WTC11 (cell line): ENCODE measurements around the gene SLC11A2. TPM values are rescaled to one million over a fixed set of nuclear protein-coding genes. Genes with fewer than 3 reads are reported as not detected.

ENCODE experiments used
- ATAC-seq: fragments of 200-7000 bp; cut with Tn5 transposase; 2 replicates; pipeline ENCODE4 v1.10.0; 2021; ENCODE audit warnings: mild to moderate bottlenecking, moderate library complexity
- CTCF ChIA-PET: fragments of 300-600 bp; sonication (Branson Sonifier 250); formaldehyde crosslinking; loops from one replicate; lab custom pipeline; 2021; ENCODE audit warnings: antibody characterized with exemption; lab: Charles Lee
- POLR2A ChIA-PET: fragments of 350-600 bp; sonication (Branson Sonifier 250); formaldehyde crosslinking; loops from one replicate; lab custom pipeline; 2021; ENCODE audit warnings: antibody characterized with exemption; lab: Charles Lee
- DNase-seq: peaks from one replicate; pipeline ENCODE4 v3.0.0; 2021; ENCODE audit warnings: low spot score
- H3K27ac Mint-ChIP-seq: 2 replicates; pipeline ENCODE4 v1.8.0; 2021; ENCODE audit warnings: mixed read lengths
- H3K27me3 Mint-ChIP-seq: 2 replicates; pipeline ENCODE4 v1.8.0; 2021; ENCODE audit warnings: low read depth, mild to moderate bottlenecking, moderate library complexity, mixed read lengths
- H3K36me3 Mint-ChIP-seq: 2 replicates; pipeline ENCODE4 v1.8.0; 2021; ENCODE audit warnings: mixed read lengths
- H3K4me1 Mint-ChIP-seq: 2 replicates; pipeline ENCODE4 v1.8.0; 2022; ENCODE audit warnings: mixed read lengths
- H3K4me3 Mint-ChIP-seq: 2 replicates; pipeline ENCODE4 v1.8.0; 2021; ENCODE audit warnings: mild to moderate bottlenecking, moderate library complexity, mixed read lengths
- H3K9me3 Mint-ChIP-seq: 2 replicates; pipeline ENCODE4 v1.8.0; 2021; ENCODE audit warnings: mixed read lengths
- ARID4B ChIP-seq: sonication (generic); formaldehyde crosslinking; IDR thresholded peaks from 2 replicates; pipeline ENCODE4 v1.8.0; 2023; ENCODE audit warnings: missing genetic modification reagents, mild to moderate bottlenecking, borderline replicate concordance
- ATF3 ChIP-seq: sonication (generic); formaldehyde crosslinking; conservative IDR thresholded peaks from 2 replicates; pipeline ENCODE4 v1.8.1; 2022; ENCODE audit warnings: mild to moderate bottlenecking, missing genetic modification reagents
- ELF4 ChIP-seq: sonication (generic); formaldehyde crosslinking; IDR thresholded peaks from 2 replicates; pipeline ENCODE4 v1.8.1; 2022; ENCODE audit warnings: low read depth, mild to moderate bottlenecking, moderate library complexity, missing genetic modification reagents
- ETV6 ChIP-seq: sonication (generic); formaldehyde crosslinking; IDR thresholded peaks from 2 replicates; pipeline ENCODE4 v1.8.1; 2022; ENCODE audit warnings: mild to moderate bottlenecking, missing genetic modification reagents
- GABPB1 ChIP-seq: sonication (generic); formaldehyde crosslinking; IDR thresholded peaks from 2 replicates; pipeline ENCODE4 v1.8.1; 2023; ENCODE audit warnings: mild to moderate bottlenecking, missing genetic modification reagents
- GTF2I ChIP-seq: fragments of 250-450 bp; sonication (Bioruptor Pico); conservative IDR thresholded peaks from 2 replicates; pipeline ENCODE4 v1.4.0; 2021; ENCODE audit warnings: mild to moderate bottlenecking
- IRF2 ChIP-seq: sonication (generic); formaldehyde crosslinking; IDR thresholded peaks from 2 replicates; pipeline ENCODE4 v1.8.0; 2022; ENCODE audit warnings: low read depth, missing genetic modification reagents, borderline replicate concordance
- MLX ChIP-seq: sonication (generic); formaldehyde crosslinking; IDR thresholded peaks from 2 replicates; pipeline ENCODE4 v1.8.1; 2023; ENCODE audit warnings: mild to moderate bottlenecking, missing genetic modification reagents, moderate library complexity
- NFATC4 ChIP-seq: fragments of 250-450 bp; sonication (Bioruptor Pico); IDR thresholded peaks from 2 replicates; pipeline ENCODE4 v1.9.0; 2021; ENCODE audit warnings: mild to moderate bottlenecking
- NR3C1 ChIP-seq: sonication (generic); formaldehyde crosslinking; conservative IDR thresholded peaks from 2 replicates; pipeline ENCODE4 v1.8.1; 2023; ENCODE audit warnings: low read depth, mild to moderate bottlenecking, missing genetic modification reagents
- PRDM15 ChIP-seq: sonication (generic); formaldehyde crosslinking; IDR thresholded peaks from 2 replicates; pipeline ENCODE4 v1.8.0; 2022; ENCODE audit warnings: missing genetic modification reagents
- STAT6 ChIP-seq: sonication (generic); formaldehyde crosslinking; conservative IDR thresholded peaks from 2 replicates; pipeline ENCODE4 v1.8.1; 2023; ENCODE audit warnings: mild to moderate bottlenecking, low read depth, missing genetic modification reagents, moderate library complexity
- TCF7 ChIP-seq: sonication (generic); formaldehyde crosslinking; IDR thresholded peaks from 2 replicates; pipeline ENCODE4 v1.8.0; 2022; ENCODE audit warnings: mild to moderate bottlenecking, low read depth, missing genetic modification reagents, moderate library complexity
- TEAD4 ChIP-seq: sonication (generic); formaldehyde crosslinking; IDR thresholded peaks from 2 replicates; pipeline ENCODE4 v1.8.0; 2022; ENCODE audit warnings: mild to moderate bottlenecking, missing genetic modification reagents
- ZBTB43 ChIP-seq: sonication (generic); formaldehyde crosslinking; IDR thresholded peaks from 2 replicates; pipeline ENCODE4 v1.8.1; 2023; ENCODE audit warnings: mild to moderate bottlenecking, missing genetic modification reagents
- ZMAT4 ChIP-seq: fragments of 250-450 bp; sonication (Bioruptor Pico); IDR thresholded peaks from 2 replicates; pipeline ENCODE4 v1.9.0; 2021; ENCODE audit warnings: mild to moderate bottlenecking
- ZNF263 ChIP-seq: sonication (generic); formaldehyde crosslinking; IDR thresholded peaks from 2 replicates; pipeline ENCODE4 v1.8.1; 2022; ENCODE audit warnings: low read depth, mild to moderate bottlenecking, moderate library complexity, missing genetic modification reagents
- ZNF423 ChIP-seq: fragments of 250-450 bp; sonication (Bioruptor Pico); IDR thresholded peaks from 2 replicates; pipeline ENCODE4 v2.1.2; 2022; ENCODE audit warnings: mild to moderate bottlenecking, moderate library complexity
- ZNF671 ChIP-seq: fragments of 250-450 bp; sonication (Bioruptor Pico); IDR thresholded peaks from 2 replicates; pipeline ENCODE4 v1.8.0; 2021; ENCODE audit warnings: mild to moderate bottlenecking
- total RNA-seq: library from RNA; stranded (reverse); gene quantifications from 3 replicates; pipeline ENCODE4 v1.2.3, GENCODE V29; 2021
- TF ChIP-seq, protein P1 (sequence below): fragments of 250-450 bp; sonication (Bioruptor Pico); IDR thresholded peaks from 2 replicates; pipeline ENCODE4 v1.9.0; 2021; ENCODE audit warnings: moderate library complexity, mild to moderate bottlenecking, inconsistent platforms, borderline replicate concordance

Gene SLC11A2
- total RNA-seq, 1 experiment from 2014 or later: 58.0 TPM

DNA sequence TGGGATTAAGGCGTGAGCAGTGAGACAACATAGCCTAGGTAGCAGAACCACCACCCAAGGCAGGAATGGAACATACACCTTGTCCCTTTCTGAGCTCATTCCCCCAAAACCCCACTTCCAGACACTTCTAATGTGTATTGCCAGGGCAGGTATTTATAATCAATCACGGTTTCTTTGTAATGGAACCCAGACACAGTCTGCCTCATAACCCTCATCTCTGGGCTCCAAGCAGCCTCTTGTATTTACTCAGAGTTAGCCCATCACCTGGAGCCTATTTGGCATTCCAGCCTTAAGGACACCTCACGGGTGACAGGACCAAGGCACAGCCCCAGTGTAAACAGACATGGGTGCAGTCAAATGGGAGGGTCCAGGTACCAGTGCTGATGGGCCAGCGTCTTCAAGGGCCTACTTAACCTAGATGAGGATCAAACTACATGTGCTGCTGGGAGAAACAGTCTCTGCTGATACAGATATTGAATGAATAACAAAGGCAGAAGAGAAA is 76.3 kb downstream of the SLC11A2 start:
- H3K27ac Mint-ChIP-seq: no peak overlapping the region
- H3K4me1 Mint-ChIP-seq: 0 out of 2 replicates have a peak, but pooled peaks cover 14% of the 10 kb centered on the region
- POLR2A ChIA-PET: no interaction called here
- no peak overlapping the region for H3K4me3 Mint-ChIP-seq
- H3K9me3 Mint-ChIP-seq: peaks cover 13% of the 10 kb centered on the region
- CTCF ChIA-PET: interaction anchor here (0.6 to 0.7 kb wide), 3 partner anchors 15 to 413 kb away, joined by 3 to 5 read pairs (median 3); no protein-coding TSS in a partner anchor
- TF ChIP-seq ZMAT4 (CRISPR knock-in tag): no peak
- TF ChIP-seq, protein P1, sequence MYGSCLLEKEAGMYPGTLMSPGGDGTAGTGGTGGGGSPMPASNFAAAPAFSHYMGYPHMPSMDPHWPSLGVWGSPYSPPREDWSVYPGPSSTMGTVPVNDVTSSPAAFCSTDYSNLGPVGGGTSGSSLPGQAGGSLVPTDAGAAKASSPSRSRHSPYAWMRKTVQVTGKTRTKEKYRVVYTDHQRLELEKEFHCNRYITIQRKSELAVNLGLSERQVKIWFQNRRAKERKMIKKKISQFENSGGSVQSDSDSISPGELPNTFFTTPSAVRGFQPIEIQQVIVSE (CRISPR knock-in tag): no peak
- TF ChIP-seq ZBTB43: no peak
- no peak for TF ChIP-seq ARID4B (CRISPR knock-in tag)
- TF ChIP-seq ZNF671 (CRISPR knock-in tag): no peak
- no peak for TF ChIP-seq ELF4 (CRISPR knock-in tag)
- TF ChIP-seq ZNF423 (CRISPR knock-in tag): no peak
- TF ChIP-seq ZNF263 (CRISPR knock-in tag): no peak
- no peak for TF ChIP-seq TCF7
- no peak for TF ChIP-seq GABPB1 (CRISPR knock-in tag)
- TF ChIP-seq, all 79 proteins: peak for 0
- H3K36me3 Mint-ChIP-seq: no peaks in the 10 kb centered on the region
- DNase-seq (no peak), ATAC-seq (peak; percentile 85)
- no peaks in the 10 kb centered on the region for H3K27me3 Mint-ChIP-seq

- POLR2A ChIA-PET: no interaction called here
- Mint-ChIP-seq H3K4me3 (no peak overlapping the region), H3K9me3 (peaks cover 13% of the 10 kb centered on the region), H3K27me3 (no peaks in the 10 kb centered on the region), H3K36me3 (no peaks in the 10 kb centered on the region), H3K4me1 (0 out of 2 replicates have a peak, but pooled peaks cover 14% of the 10 kb centered on the region), H3K27ac (no peak overlapping the region; the same call in 1 of the 2 replicates)
- no peak for DNase-seq
- CTCF ChIA-PET: no interaction called here
- no peak for ATAC-seq
- TF ChIP-seq STAT6: no peak
- TF ChIP-seq ATF3 (CRISPR knock-in tag): no peak
- no peak for TF ChIP-seq ETV6 (CRISPR knock-in tag)
- no peak for TF ChIP-seq GABPB1 (CRISPR knock-in tag)
- TF ChIP-seq TEAD4 (CRISPR knock-in tag): no peak
- no peak for TF ChIP-seq MLX
- TF ChIP-seq PRDM15: no peak
- no peak for TF ChIP-seq IRF2 (CRISPR knock-in tag)
- TF ChIP-seq NR3C1: no peak
- no peak for TF ChIP-seq GTF2I (CRISPR knock-in tag)
- no peak for TF ChIP-seq ZMAT4 (CRISPR knock-in tag)
- TF ChIP-seq NFATC4 (CRISPR knock-in tag): no peak
These were observed 77.4 kb downstream of the SLC11A2 start for GRCh38 chr12:50948798-50949197.
